ENCODE data around the gene MYH10.

MYH10 gene

DNA sequence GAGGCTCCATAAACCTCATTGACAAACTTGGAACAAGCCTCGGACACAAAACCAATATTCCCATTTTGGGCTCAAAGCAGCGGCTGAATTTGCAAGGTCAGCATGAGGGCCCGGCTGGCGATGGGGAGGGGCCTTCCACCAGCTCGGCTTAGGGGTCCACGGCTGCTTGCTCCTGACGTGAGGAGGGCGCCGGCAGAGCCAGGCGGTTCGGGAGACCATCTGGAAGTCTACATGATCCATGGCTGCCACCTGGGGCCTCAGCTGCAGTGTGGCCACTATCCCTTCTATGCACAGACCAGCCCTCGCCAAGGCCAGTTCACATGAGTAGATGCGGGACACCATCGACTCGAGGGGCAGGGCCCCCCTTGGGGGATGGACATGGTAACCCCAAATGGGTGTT, 155.7 kb downstream of the MYH10 start:
- no peaks in the 10 kb centered on the region for H3K9me3 ChIP-seq (ENCODE audit: severe bottlenecking)
- no peak overlapping the region for H3K27ac ChIP-seq (ENCODE audit: poor library complexity, severe bottlenecking)
- no peaks in the 10 kb centered on the region for H3K27me3 ChIP-seq (ENCODE audit: insufficient read depth, poor library complexity, severe bottlenecking)
- H3K4me3 ChIP-seq (ENCODE audit: severe bottlenecking): no peak overlapping the region
- ATAC-seq (ENCODE audit: low read depth): no peak
- H3K36me3 ChIP-seq (ENCODE audit: low read depth): peaks cover 67% of the 10 kb centered on the region
- TF ChIP-seq, protein P1, sequence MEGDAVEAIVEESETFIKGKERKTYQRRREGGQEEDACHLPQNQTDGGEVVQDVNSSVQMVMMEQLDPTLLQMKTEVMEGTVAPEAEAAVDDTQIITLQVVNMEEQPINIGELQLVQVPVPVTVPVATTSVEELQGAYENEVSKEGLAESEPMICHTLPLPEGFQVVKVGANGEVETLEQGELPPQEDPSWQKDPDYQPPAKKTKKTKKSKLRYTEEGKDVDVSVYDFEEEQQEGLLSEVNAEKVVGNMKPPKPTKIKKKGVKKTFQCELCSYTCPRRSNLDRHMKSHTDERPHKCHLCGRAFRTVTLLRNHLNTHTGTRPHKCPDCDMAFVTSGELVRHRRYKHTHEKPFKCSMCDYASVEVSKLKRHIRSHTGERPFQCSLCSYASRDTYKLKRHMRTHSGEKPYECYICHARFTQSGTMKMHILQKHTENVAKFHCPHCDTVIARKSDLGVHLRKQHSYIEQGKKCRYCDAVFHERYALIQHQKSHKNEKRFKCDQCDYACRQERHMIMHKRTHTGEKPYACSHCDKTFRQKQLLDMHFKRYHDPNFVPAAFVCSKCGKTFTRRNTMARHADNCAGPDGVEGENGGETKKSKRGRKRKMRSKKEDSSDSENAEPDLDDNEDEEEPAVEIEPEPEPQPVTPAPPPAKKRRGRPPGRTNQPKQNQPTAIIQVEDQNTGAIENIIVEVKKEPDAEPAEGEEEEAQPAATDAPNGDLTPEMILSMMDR (IDR thresholded peaks at IDR 0.05; ENCODE audit: poor library complexity, severe bottlenecking): no peak
- no peak for DNase-seq (ENCODE audit: low spot score)
- H3K4me1 ChIP-seq (ENCODE audit: insufficient read depth, poor library complexity, severe bottlenecking): no peaks in the 10 kb centered on the region

DNA sequence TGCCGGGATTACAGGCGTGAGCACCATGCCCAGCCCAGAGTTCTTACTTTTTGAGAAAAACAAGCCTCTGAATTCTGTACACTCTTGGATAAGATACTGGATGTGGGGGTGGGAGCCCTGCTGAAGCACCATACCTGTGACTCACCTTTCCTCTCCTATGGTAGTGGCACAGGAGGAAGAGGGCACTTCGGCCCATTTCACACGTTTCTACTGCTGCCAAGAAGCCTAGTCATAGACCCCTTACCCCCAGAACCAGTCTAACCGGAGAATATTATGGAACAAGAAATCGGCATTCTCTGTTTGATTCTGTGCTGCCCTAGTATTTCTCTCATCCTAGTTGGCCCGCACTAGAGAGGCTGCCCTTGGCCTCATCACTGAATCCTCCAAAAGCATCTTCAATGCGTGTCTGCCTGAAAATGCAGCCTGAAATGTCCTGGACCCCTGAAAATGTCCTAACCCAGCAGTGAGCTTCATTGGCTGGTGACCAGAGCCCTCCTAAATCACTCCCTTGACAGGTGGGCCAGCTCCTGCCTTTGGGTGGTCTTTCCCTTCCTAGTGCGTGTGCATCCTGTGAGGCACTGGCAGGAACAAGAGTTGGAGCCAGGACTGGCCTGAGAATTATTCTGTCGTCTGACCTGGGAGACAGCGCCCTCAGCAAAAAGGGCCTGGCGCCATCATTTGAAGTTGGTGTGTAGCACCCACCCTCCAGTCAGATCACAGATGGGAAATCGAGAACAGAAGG, 156.9 kb downstream of the MYH10 start:
- H3K36me3 ChIP-seq (ENCODE audit: low read depth): peaks cover 58% of the 10 kb centered on the region
- no peaks in the 10 kb centered on the region for H3K27me3 ChIP-seq (ENCODE audit: insufficient read depth, poor library complexity, severe bottlenecking)
- TF ChIP-seq, protein P1 (IDR thresholded peaks at IDR 0.05; ENCODE audit: poor library complexity, severe bottlenecking): no peak
- H3K9me3 ChIP-seq (ENCODE audit: severe bottlenecking): no peaks in the 10 kb centered on the region
- H3K4me3 ChIP-seq (ENCODE audit: severe bottlenecking): no peak overlapping the region
- H3K4me1 ChIP-seq (ENCODE audit: insufficient read depth, poor library complexity, severe bottlenecking): no peaks in the 10 kb centered on the region
- DNase-seq (ENCODE audit: low spot score) (no peak), ATAC-seq (ENCODE audit: low read depth) (no peak)
- no peak overlapping the region for H3K27ac ChIP-seq (ENCODE audit: poor library complexity, severe bottlenecking)

DNA sequence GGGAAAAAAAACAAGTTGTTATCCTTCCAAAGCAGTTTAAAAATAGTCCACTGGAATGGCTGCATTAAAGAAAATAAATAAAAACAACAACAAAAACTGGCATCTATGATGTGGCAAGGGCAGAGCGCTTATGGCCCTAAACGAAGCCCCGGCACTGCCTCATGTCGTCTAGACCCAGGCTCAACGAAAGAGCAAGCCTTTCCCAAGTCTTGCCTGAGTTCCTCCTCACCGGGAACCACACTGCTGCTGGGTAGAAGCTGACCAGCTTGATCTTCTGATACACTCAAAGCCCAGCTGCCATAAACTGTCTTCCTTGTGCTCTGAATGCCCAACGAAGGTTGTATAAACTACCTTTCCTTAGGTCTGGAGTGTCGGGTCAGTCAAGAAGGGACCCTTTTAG, 157.9 kb downstream of the MYH10 start:
- Histone ChIP-seq H3K27ac (ENCODE audit: poor library complexity, severe bottlenecking) (no peak overlapping the region), H3K4me3 (ENCODE audit: severe bottlenecking) (no peak overlapping the region), H3K9me3 (ENCODE audit: severe bottlenecking) (no peaks in the 10 kb centered on the region), H3K27me3 (ENCODE audit: insufficient read depth, poor library complexity, severe bottlenecking) (no peaks in the 10 kb centered on the region), H3K36me3 (ENCODE audit: low read depth) (peaks cover 58% of the 10 kb centered on the region), H3K4me1 (ENCODE audit: insufficient read depth, poor library complexity, severe bottlenecking) (no peaks in the 10 kb centered on the region)
- DNase-seq (ENCODE audit: low spot score) (no peak), ATAC-seq (ENCODE audit: low read depth) (no peak)
- TF ChIP-seq, protein P1 (IDR thresholded peaks at IDR 0.05; ENCODE audit: poor library complexity, severe bottlenecking): no peak

DNA sequence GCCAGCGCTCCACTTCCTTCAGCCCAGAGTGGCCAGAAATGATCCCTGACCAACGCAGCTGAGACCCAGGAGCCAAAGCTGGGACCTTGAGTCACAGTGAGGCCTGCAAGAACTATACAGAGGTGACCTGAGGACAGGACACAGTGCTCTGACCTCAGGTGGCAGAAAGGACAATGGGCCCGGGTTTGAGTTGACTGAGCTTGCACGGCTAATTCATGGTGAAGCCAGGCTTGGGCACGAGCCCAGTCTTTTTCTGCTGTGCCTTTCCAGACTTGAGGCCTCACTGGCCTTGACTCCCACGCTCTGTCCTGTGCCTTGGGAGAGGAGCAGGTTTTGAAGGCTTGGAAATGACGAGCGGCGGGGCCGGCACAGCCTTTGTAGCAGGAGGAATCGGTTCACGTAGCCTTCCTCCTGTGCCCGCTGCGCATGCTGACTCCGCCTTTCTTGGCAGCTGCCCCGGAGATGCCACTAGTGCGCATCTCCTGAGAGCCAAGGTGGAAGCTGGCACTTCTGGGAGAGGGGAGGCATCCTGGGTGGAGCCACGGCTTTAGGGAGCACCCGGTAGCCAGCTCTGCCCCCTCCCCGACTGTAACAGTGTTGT, 160.0 kb downstream of the MYH10 start:
- no peak; the same call in 1 of the 3 replicates for ATAC-seq (ENCODE audit: low read depth)
- H3K4me3 ChIP-seq (ENCODE audit: severe bottlenecking): no peak overlapping the region
- H3K4me1 ChIP-seq (ENCODE audit: insufficient read depth, poor library complexity, severe bottlenecking): no peaks in the 10 kb centered on the region
- no peak for DNase-seq (ENCODE audit: low spot score)
- H3K36me3 ChIP-seq (ENCODE audit: low read depth): peaks cover 56% of the 10 kb centered on the region
- H3K27ac ChIP-seq (ENCODE audit: poor library complexity, severe bottlenecking): no peak overlapping the region
- H3K27me3 ChIP-seq (ENCODE audit: insufficient read depth, poor library complexity, severe bottlenecking): no peaks in the 10 kb centered on the region
- no peaks in the 10 kb centered on the region for H3K9me3 ChIP-seq (ENCODE audit: severe bottlenecking)
- TF ChIP-seq, protein P1 (IDR thresholded peaks at IDR 0.05; ENCODE audit: poor library complexity, severe bottlenecking): no peak

DNA sequence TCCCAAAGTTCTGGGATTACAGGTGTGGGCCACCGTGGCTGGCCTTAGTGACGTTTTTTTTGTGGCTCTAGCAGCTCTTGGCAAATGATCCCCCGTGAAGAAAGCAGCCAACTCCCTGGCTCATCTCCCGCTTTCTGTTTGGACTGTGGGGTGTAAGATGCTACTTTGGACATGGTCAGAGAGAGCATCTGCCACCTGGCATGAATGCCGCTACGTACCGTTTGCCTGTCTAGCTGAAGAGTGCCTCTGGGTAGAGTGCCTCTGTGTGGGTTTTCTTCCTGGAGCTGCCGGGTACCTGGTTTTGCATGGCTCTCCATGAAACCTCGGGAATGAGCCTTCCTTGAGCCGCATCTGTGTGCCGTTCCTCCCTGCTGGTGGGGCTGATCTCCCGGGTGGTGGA, 160.6 kb downstream of the MYH10 start:
- TF ChIP-seq, protein P1 (IDR thresholded peaks at IDR 0.05; ENCODE audit: poor library complexity, severe bottlenecking): no peak
- no peak for ATAC-seq (ENCODE audit: low read depth)
- peaks cover 3% of the 10 kb centered on the region for H3K4me1 ChIP-seq (ENCODE audit: insufficient read depth, poor library complexity, severe bottlenecking)
- no peak overlapping the region for H3K27ac ChIP-seq (ENCODE audit: poor library complexity, severe bottlenecking)
- no peak overlapping the region for H3K4me3 ChIP-seq (ENCODE audit: severe bottlenecking)
- H3K27me3 ChIP-seq (ENCODE audit: insufficient read depth, poor library complexity, severe bottlenecking): no peaks in the 10 kb centered on the region
- no peak for DNase-seq (ENCODE audit: low spot score)
- peaks cover 50% of the 10 kb centered on the region for H3K36me3 ChIP-seq (ENCODE audit: low read depth)
- H3K9me3 ChIP-seq (ENCODE audit: severe bottlenecking): no peaks in the 10 kb centered on the region

Measured in RWPE2 (cell line).